DLD1 (cell line): ENCODE measurements around the gene LMF1.

Experiments
- in situ Hi-C: cut with HindIII; loops from 2 replicates; pipeline ENCODE4 v1.10.0; 2017; ENCODE audit warnings: low sequenced_read_pairs

LMF1 gene

GRCh38 chr16:934178-934577 is 36.6 kb downstream of the LMF1 start:
- in situ Hi-C loops, result no loop called here

GRCh38 chr16:933581-933980 is 37.2 kb downstream of the LMF1 start:
- in situ Hi-C loops, result no loop called here

- in situ Hi-C loops, result no loop called here
Observed at GRCh38 chr16:932831-933330, 37.9 kb downstream of the LMF1 start.

- in situ Hi-C loops, result no loop called here
Observed at GRCh38 chr16:931626-932500, 38.9 kb downstream of the LMF1 start.

- in situ Hi-C loops, result no loop called here
Observed at GRCh38 chr16:931171-931570, 39.6 kb downstream of the LMF1 start.

- in situ Hi-C loops, result no loop called here
Observed at GRCh38 chr16:930511-930910, 40.3 kb downstream of the LMF1 start.

GRCh38 chr16:930076-930475 is 40.7 kb downstream of the LMF1 start:
- in situ Hi-C loops, result no loop called here

GRCh38 chr16:929227-930073 is 41.3 kb downstream of the LMF1 start:
- in situ Hi-C loops, result no loop called here

GRCh38 chr16:928526-928925 is 42.3 kb downstream of the LMF1 start:
- in situ Hi-C loops, result no loop called here

GRCh38 chr16:927931-928330 is 42.9 kb downstream of the LMF1 start:
- in situ Hi-C loops, result no loop called here

- in situ Hi-C loops, result no loop called here
Observed at GRCh38 chr16:927406-927805, 43.4 kb downstream of the LMF1 start.

- in situ Hi-C loops, result no loop called here
Observed at GRCh38 chr16:926715-927114, 44.1 kb downstream of the LMF1 start.

- in situ Hi-C loops, result no loop called here
Observed at GRCh38 chr16:924806-925205, 46.0 kb downstream of the LMF1 start.

- in situ Hi-C loops, result no loop called here
Observed at GRCh38 chr16:924063-924462, 46.7 kb downstream of the LMF1 start.

- in situ Hi-C loops, result no loop called here
Observed at GRCh38 chr16:923184-923583, 47.6 kb downstream of the LMF1 start.

GRCh38 chr16:922051-922450 is 48.7 kb downstream of the LMF1 start:
- in situ Hi-C loops, result no loop called here

- in situ Hi-C loops, result no loop called here
Observed at GRCh38 chr16:921321-921905, 49.4 kb downstream of the LMF1 start.

GRCh38 chr16:920717-921116 is 50.1 kb downstream of the LMF1 start:
- in situ Hi-C loops, result no loop called here

GRCh38 chr16:920051-920681 is 50.6 kb downstream of the LMF1 start:
- in situ Hi-C loops, result no loop called here

GRCh38 chr16:919658-920050 is 51.1 kb downstream of the LMF1 start:
- in situ Hi-C loops, result no loop called here
